ENCODE measurements around the gene MAPK9.

DNA sequence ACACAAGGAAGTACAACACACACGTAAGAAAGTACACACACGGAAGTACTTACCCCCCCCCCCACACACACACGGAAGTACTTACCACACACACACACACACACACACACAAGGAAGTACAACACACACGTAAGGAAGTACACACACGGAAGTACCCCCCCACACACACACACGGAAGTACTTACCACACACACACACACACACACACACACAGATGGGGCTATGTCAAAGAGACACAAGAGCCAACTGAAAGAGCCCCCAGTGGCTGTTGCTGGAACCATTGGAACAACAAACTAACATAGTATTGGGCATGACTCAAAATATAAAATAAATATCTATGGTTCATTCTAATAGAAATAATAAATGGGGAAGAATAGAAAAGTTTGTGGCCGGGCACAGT, 4.9 kb upstream of the MAPK9 start:
- no peak for TF ChIP-seq POLR2A (IDR thresholded peaks at IDR 0.05)
- TF ChIP-seq, protein P1, sequence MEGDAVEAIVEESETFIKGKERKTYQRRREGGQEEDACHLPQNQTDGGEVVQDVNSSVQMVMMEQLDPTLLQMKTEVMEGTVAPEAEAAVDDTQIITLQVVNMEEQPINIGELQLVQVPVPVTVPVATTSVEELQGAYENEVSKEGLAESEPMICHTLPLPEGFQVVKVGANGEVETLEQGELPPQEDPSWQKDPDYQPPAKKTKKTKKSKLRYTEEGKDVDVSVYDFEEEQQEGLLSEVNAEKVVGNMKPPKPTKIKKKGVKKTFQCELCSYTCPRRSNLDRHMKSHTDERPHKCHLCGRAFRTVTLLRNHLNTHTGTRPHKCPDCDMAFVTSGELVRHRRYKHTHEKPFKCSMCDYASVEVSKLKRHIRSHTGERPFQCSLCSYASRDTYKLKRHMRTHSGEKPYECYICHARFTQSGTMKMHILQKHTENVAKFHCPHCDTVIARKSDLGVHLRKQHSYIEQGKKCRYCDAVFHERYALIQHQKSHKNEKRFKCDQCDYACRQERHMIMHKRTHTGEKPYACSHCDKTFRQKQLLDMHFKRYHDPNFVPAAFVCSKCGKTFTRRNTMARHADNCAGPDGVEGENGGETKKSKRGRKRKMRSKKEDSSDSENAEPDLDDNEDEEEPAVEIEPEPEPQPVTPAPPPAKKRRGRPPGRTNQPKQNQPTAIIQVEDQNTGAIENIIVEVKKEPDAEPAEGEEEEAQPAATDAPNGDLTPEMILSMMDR (IDR thresholded peaks at IDR 0.05), result no peak

Data from heart left ventricle (tissue), 13 donors.